ENCODE measurements around the gene NOS1.

Gene NOS1

DNA sequence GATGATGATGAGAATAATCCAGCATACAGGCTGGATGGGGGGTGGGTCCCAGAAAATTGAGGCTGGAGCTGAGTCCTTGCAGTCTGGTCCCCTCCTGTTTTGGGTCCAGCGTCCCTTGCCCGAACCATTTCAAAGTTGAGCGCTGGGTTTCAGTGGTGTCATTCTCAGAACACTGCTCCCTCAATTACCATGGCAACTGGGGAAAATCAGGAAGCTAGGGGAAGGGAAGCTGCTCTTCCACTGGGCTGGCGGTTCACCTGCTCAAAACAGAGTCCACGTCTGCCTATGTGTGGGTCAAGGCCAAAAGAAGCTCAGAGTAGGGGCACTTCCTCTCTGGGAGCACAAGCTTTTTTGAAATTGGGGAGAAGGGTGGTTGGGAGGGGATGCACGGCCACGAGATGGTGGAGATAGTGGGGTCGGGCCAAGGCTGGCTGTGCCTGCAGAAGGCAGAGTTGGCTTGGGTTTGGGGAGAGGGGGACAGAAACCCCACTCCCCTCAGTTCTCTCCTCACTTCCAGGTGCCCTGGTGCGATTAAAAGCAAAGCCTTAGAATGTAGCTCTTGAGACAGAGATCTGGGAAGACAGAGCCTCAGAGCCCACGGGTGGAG, 1.7 kb upstream of the NOS1 start:
- no peaks in the 10 kb centered on the region for H3K9me3 ChIP-seq (ENCODE audit: severe bottlenecking)
- no peaks in the 10 kb centered on the region for H3K36me3 ChIP-seq
- no peak overlapping the region for H3K4me3 ChIP-seq (ENCODE audit: low read depth, low read length)
- no peak for DNase-seq
- TF ChIP-seq CTCF (IDR thresholded peaks at IDR 0.05; ENCODE audit: low read depth, low read length): no peak
- H3K27me3 ChIP-seq (ENCODE audit: insufficient read depth, low read depth, severe bottlenecking): peaks cover 64% of the 10 kb centered on the region
- H3K27ac ChIP-seq: no peak overlapping the region

GRCh38 chr12:117362391-117362790, 965 bp upstream of the NOS1 start:
- no peak for TF ChIP-seq CTCF (IDR thresholded peaks at IDR 0.05; ENCODE audit: low read depth, low read length)
- Histone ChIP-seq H3K4me3 (ENCODE audit: low read depth, low read length) (no peak overlapping the region), H3K27me3 (ENCODE audit: insufficient read depth, low read depth, severe bottlenecking) (peaks cover 64% of the 10 kb centered on the region), H3K27ac (no peak overlapping the region), H3K36me3 (no peaks in the 10 kb centered on the region), H3K9me3 (ENCODE audit: severe bottlenecking) (no peaks in the 10 kb centered on the region)
- no peak for DNase-seq

DNA sequence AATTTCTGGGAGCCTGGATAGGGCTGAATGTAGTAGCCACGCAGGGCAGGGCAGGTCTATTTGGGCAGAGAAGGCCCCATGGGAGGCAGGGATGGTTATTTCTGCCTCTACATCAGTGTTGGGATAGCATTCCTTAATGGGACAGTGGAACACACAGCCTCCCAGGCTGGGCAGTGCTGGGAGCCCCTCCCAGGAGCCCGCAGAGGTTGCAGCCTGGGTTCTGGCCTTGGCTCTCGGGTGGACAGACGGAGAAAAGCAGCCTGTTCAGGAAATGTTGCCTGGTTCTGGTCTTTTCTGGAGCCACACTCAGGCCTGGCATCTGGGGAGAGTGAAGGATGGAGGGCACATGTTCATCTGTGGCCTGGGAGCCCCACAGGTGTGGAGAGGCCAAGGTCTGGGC, 479 bp upstream of the NOS1 start:
- Histone ChIP-seq H3K27ac (no peak overlapping the region), H3K27me3 (ENCODE audit: insufficient read depth, low read depth, severe bottlenecking) (peaks cover 64% of the 10 kb centered on the region), H3K9me3 (ENCODE audit: severe bottlenecking) (no peaks in the 10 kb centered on the region), H3K36me3 (no peaks in the 10 kb centered on the region), H3K4me3 (ENCODE audit: low read depth, low read length) (no peak overlapping the region)
- no peak for TF ChIP-seq CTCF (IDR thresholded peaks at IDR 0.05; ENCODE audit: low read depth, low read length)
- no peak for DNase-seq

DNA sequence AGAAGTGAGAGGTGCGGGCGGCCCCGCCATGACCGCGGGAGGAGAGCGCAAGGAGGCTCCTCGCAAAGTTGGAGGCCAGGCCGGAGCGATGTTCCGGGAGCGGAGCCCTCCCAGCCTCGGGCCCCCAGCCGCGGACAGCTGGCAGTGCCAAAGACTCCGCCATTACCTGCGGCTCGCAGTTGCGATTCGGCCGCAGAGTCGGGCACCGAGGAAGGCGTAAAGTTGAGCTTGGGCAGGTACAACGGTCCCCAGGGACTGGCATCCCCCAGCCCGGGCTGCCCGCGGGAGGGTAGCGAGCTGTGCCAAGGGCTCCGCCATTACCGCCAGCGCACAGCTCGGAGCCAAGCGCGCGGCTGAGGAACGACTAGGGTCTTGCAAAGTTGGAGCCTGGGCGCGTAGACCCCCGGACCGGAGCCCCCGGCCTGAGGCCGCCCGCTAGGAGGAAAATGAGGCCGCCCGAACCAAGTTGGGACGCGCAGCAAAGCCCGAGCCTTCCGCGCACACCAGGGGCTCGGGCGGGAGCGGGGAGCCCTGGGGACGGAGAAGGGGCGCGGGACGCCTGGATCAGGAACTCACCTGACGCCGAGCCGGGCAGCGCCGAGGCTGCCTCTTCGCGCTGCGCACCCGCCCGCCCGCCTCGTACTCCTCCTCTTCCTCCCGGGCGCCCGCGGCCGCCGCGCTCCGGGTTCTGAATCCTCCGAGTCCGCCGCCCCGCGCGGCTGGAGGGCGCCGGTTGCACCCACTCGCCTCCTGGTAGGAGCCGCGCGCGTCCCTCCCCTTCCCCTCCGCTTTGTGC, 677 bp downstream of the NOS1 start:
- no peak for TF ChIP-seq CTCF (IDR thresholded peaks at IDR 0.05; ENCODE audit: low read depth, low read length)
- no peak for DNase-seq
- H3K9me3 ChIP-seq (ENCODE audit: severe bottlenecking): no peaks in the 10 kb centered on the region
- H3K36me3 ChIP-seq: no peaks in the 10 kb centered on the region
- H3K27ac ChIP-seq: no peak overlapping the region
- peak overlapping the region; percentile 59 for H3K4me3 ChIP-seq (ENCODE audit: low read depth, low read length)
- H3K27me3 ChIP-seq (ENCODE audit: insufficient read depth, low read depth, severe bottlenecking): peaks cover 61% of the 10 kb centered on the region

DNA sequence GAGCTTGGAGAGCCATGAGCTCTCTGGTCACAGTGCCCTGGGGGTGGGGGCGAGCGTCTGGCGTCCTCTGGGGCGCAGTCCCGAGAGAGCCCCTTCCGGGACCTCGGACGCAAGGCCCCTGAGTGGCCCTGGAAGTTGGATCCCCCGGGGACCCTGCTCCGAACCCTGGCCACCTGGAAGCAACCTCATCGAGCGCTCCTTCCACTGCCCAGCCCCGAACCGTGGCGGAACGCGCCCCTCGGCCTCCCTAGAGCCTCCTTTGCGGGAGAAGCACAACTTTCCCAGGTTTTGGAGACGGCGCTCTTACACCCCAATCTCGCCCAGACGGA, 1.2 kb downstream of the NOS1 start:
- no peaks in the 10 kb centered on the region for H3K9me3 ChIP-seq (ENCODE audit: severe bottlenecking)
- H3K36me3 ChIP-seq: no peaks in the 10 kb centered on the region
- DNase-seq: no peak
- no peak overlapping the region for H3K27ac ChIP-seq
- TF ChIP-seq CTCF (IDR thresholded peaks at IDR 0.05; ENCODE audit: low read depth, low read length): no peak
- H3K27me3 ChIP-seq (ENCODE audit: insufficient read depth, low read depth, severe bottlenecking): peaks cover 55% of the 10 kb centered on the region
- peak overlapping the region; percentile 59 for H3K4me3 ChIP-seq (ENCODE audit: low read depth, low read length)
